ENCODE results near the gene TTC39A.

GRCh38 chr1:51302270-51302669, 28.1 kb downstream of the TTC39A start:
- TF ChIP-seq CTCF (IDR thresholded peaks at IDR 0.05; ENCODE audit: low read depth, low read length) (no peak), POLR2A (IDR thresholded peaks at IDR 0.05; ENCODE audit: extremely low read depth, insufficient read length) (no peak), MYC (IDR thresholded peaks at IDR 0.05; ENCODE audit: low read depth, low read length) (no peak), MAX (IDR thresholded peaks at IDR 0.05; ENCODE audit: low read depth, low read length) (no peak)

Data from NB4 (cell line).